H9 (cell line): ENCODE results near the gene S100Z. TPM values are rescaled to one million over a fixed set of nuclear protein-coding genes. Genes with fewer than 3 reads are reported as not detected.

Source experiments
- DNase-seq: peaks from one replicate; pipeline ENCODE4 v3.0.0-alpha.2; 2017
- H2AFZ ChIP-seq: one replicate; pipeline ENCODE4 v1.6.1; 2013; ENCODE audit warnings: mild to moderate bottlenecking, low read length, control low read depth, moderate library complexity
- H2AK5ac ChIP-seq: 2 replicates; pipeline ENCODE4 v1.6.1; 2013; ENCODE audit warnings: low read length, control low read depth, mixed read lengths; ENCODE audit not compliant: insufficient read length
- H2BK120ac ChIP-seq: one replicate; pipeline ENCODE4 v1.6.1; 2013; ENCODE audit warnings: low read depth, mild to moderate bottlenecking, low read length, control low read depth, inconsistent platforms; ENCODE audit not compliant: poor library complexity, severe bottlenecking
- H2BK12ac ChIP-seq: 2 replicates; pipeline ENCODE4 v1.6.1; 2013; ENCODE audit warnings: low read length, control low read depth, mixed read lengths, low read depth; ENCODE audit not compliant: insufficient read length
- H2BK15ac ChIP-seq: 2 replicates; pipeline ENCODE4 v1.6.1; 2013; ENCODE audit warnings: low read depth, low read length, control low read depth
- H2BK20ac ChIP-seq: one replicate; pipeline ENCODE4 v1.6.1; 2013; ENCODE audit warnings: low read depth, mild to moderate bottlenecking, low read length, control low read depth, inconsistent platforms; ENCODE audit not compliant: poor library complexity, severe bottlenecking
- H2BK5ac ChIP-seq: 2 replicates; pipeline ENCODE4 v1.6.1; 2013; ENCODE audit warnings: low read length, control low read depth, mixed read lengths; ENCODE audit not compliant: insufficient read length
- H3K14ac ChIP-seq: 2 replicates; pipeline ENCODE4 v1.6.1; 2013; ENCODE audit warnings: low read length, control low read depth; ENCODE audit not compliant: insufficient read depth
- H3K18ac ChIP-seq: 2 replicates; pipeline ENCODE4 v1.6.1; 2013; ENCODE audit warnings: low read depth, mild to moderate bottlenecking, mixed read lengths, low read length, control low read depth; ENCODE audit not compliant: insufficient read length
- H3K23ac ChIP-seq: 2 replicates; pipeline ENCODE4 v1.6.1; 2013; ENCODE audit warnings: low read length, control low read depth, mixed read lengths, low read depth; ENCODE audit not compliant: insufficient read length
- H3K23me2 ChIP-seq: 2 replicates; pipeline ENCODE4 v1.6.1; 2013; ENCODE audit warnings: low read depth, mild to moderate bottlenecking, mixed read lengths, low read length, control low read depth; ENCODE audit not compliant: insufficient read length, poor library complexity, severe bottlenecking
- H3K27ac ChIP-seq: 2 replicates; pipeline ENCODE4 v1.5.1; 2013; ENCODE audit warnings: low read length, control low read depth, mixed read lengths, low read depth; ENCODE audit not compliant: insufficient read length
- H3K27me3 ChIP-seq: 2 replicates; pipeline ENCODE4 v1.6.1; 2013; ENCODE audit warnings: low read length, control low read depth, inconsistent platforms; ENCODE audit not compliant: insufficient read depth
- H3K4ac ChIP-seq: 2 replicates; pipeline ENCODE4 v1.6.1; 2013; ENCODE audit warnings: low read depth, mild to moderate bottlenecking, control low read depth, inconsistent platforms, low read length, moderate library complexity
- H3K4me1 ChIP-seq: 2 replicates; pipeline ENCODE4 v1.6.1; 2013; ENCODE audit warnings: low read length, control low read depth, inconsistent platforms; ENCODE audit not compliant: insufficient read depth
- H3K4me2 ChIP-seq: 2 replicates; pipeline ENCODE4 v1.6.1; 2013; ENCODE audit warnings: low read length, control low read depth, mixed read lengths; ENCODE audit not compliant: insufficient read length, insufficient read depth
- H3K56ac ChIP-seq: 2 replicates; pipeline ENCODE4 v1.6.1; 2013; ENCODE audit warnings: low read depth, mild to moderate bottlenecking, mixed read lengths, low read length, control low read depth; ENCODE audit not compliant: insufficient read length
- H3K79me1 ChIP-seq: 2 replicates; pipeline ENCODE4 v1.6.1; 2013; ENCODE audit warnings: low read depth, mild to moderate bottlenecking, moderate library complexity, low read length, control low read depth, inconsistent platforms; ENCODE audit not compliant: insufficient read depth, poor library complexity, severe bottlenecking
- H3K79me2 ChIP-seq: 2 replicates; pipeline ENCODE4 v1.6.1; 2013; ENCODE audit warnings: low read length, control low read depth, inconsistent platforms; ENCODE audit not compliant: insufficient read depth
- H3K9ac ChIP-seq: 2 replicates; pipeline ENCODE4 v1.6.1; 2013; ENCODE audit warnings: low read length, control low read depth, mixed read lengths; ENCODE audit not compliant: insufficient read length; ENCODE audit errors: extremely low read depth
- H3K9me3 ChIP-seq: one replicate; pipeline ENCODE4 v1.6.1; 2013; ENCODE audit warnings: low read depth, low read length, inconsistent platforms; ENCODE audit not compliant: control insufficient read depth
- H3T11ph ChIP-seq: one replicate; pipeline ENCODE4 v1.6.1; 2013; ENCODE audit warnings: mild to moderate bottlenecking, low read length, control low read depth, inconsistent platforms
- H4K20me1 ChIP-seq: one replicate; pipeline ENCODE4 v1.6.1; 2013; ENCODE audit not compliant: control insufficient read depth, insufficient read length, insufficient read depth
- H4K5ac ChIP-seq: 2 replicates; pipeline ENCODE4 v1.6.1; 2013; ENCODE audit warnings: low read depth, mild to moderate bottlenecking, mixed read lengths, low read length, control low read depth; ENCODE audit not compliant: insufficient read length
- H4K8ac ChIP-seq: replicated peaks from 2 replicates; pipeline ENCODE4 v1.6.1; 2013; ENCODE audit warnings: low read length, control low read depth, mixed read lengths, low read depth; ENCODE audit not compliant: insufficient read length
- H4K91ac ChIP-seq: 2 replicates; pipeline ENCODE4 v1.6.1; 2013; ENCODE audit warnings: low read depth, mild to moderate bottlenecking, moderate library complexity, mixed read lengths, low read length, control low read depth; ENCODE audit not compliant: insufficient read length
- H3K27ac Mint-ChIP-seq, 3 experiments: 2 replicates in 2 of 3; 3 replicates in 1 of 3; pipeline ENCODE4 v1.8.0; 2020 to 2021; ENCODE audit warnings: mixed read lengths in 3 of 3, mild to moderate bottlenecking in 1 of 3, moderate library complexity in 1 of 3
- H3K27me3 Mint-ChIP-seq: 2 replicates; pipeline ENCODE4 v1.8.0; 2021; ENCODE audit warnings: low read depth, mild to moderate bottlenecking, moderate library complexity, mixed read lengths
- H3K36me3 Mint-ChIP-seq, 3 experiments: 2 replicates in 2 of 3; 3 replicates in 1 of 3; pipeline ENCODE4 v1.8.0; 2020 to 2021; ENCODE audit warnings: low read depth in 3 of 3, mixed read lengths in 3 of 3; ENCODE audit not compliant: insufficient read depth in 1 of 3
- H3K4me1 Mint-ChIP-seq, 2 experiments: 2 replicates each; pipeline ENCODE4 v1.8.0; 2020; ENCODE audit warnings: mixed read lengths in 2 of 2
- H3K4me3 Mint-ChIP-seq, 2 experiments: 2 replicates in 1 of 2; 3 replicates in 1 of 2; pipeline ENCODE4 v1.8.0; 2020 to 2021; ENCODE audit warnings: mild to moderate bottlenecking in 2 of 2, mixed read lengths in 2 of 2, moderate library complexity in 1 of 2
- H3K9me3 Mint-ChIP-seq, 2 experiments: 2 replicates in 1 of 2; 3 replicates in 1 of 2; pipeline ENCODE4 v1.8.0; 2020; ENCODE audit warnings: mild to moderate bottlenecking in 2 of 2, mixed read lengths in 2 of 2, moderate library complexity in 1 of 2
- CTCF ChIP-seq: fragments of 200-600 bp; sonication (generic); conservative IDR thresholded peaks from 3 replicates; pipeline ENCODE4 v1.8.0; 2021; ENCODE audit warnings: antibody characterized with exemption, mild to moderate bottlenecking
- WGBS: extraction: QIAGEN DNeasy Blood & Tissue Kit; methylation state at CpG from one replicate; pipeline ENCODE4 v1.1.7; 2013; ENCODE audit warnings: missing lambda C conversion rate, low lambda C conversion rate, mixed read lengths; ENCODE audit not compliant: insufficient read length; ENCODE audit errors: extremely low coverage; 5-methylcytosine and 5-hydroxymethylcytosine counted together
- total RNA-seq: library from RNA; stranded (reverse); gene quantifications from 2 replicates; pipeline ENCODE4 v1.2.1, GENCODE V29; 2021

Gene S100Z
- total RNA-seq, 1 experiment from 2014 or later: not detected

DNA sequence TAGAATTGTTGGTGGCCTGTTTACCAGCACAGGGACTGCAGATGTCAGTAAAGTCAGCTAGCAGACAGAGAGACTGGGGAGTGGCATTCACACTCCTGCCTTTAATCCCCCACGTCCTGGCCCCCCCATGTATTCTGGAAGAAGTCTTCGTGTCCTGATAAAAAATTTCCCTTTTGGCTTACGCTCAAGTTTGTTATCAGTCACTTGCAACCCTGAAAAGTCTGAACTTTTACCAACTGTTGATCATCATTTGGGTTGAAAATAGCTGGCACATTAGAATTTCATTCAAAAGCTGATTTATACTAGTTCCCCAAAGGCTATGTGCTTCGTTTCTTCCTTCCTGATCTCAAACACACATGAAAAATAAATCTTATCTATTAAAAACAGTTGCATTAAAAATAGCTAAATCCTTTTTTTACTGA is 97.3 kb downstream of the S100Z start:
- no peak overlapping the region for H2BK20ac ChIP-seq
- no peak overlapping the region for H2BK12ac ChIP-seq
- no CpG with 5 or more reads among the region's 4 CpGs for WGBS
- no peak for TF ChIP-seq CTCF
- H3K9me3 ChIP-seq: no peaks in the 10 kb centered on the region
- no peak overlapping the region for H3K27ac ChIP-seq
- H3K23ac ChIP-seq: no peak overlapping the region
- H3K14ac ChIP-seq: no peak overlapping the region
- Mint-ChIP-seq H3K27ac (no peak overlapping the region), H3K36me3 (no peaks in the 10 kb centered on the region), H3K4me3 (no peak overlapping the region), H3K27me3 (peaks cover 21% of the 10 kb centered on the region), H3K9me3 (no peaks in the 10 kb centered on the region), H3K4me1 (0 out of 4 replicates have a peak, but pooled peaks cover 0 to 3% of the 10 kb centered on the region in 2 experiments)
- DNase-seq: no peak
- H4K20me1 ChIP-seq: no peaks in the 10 kb centered on the region
- no peak overlapping the region for H2AFZ ChIP-seq
- no peak overlapping the region for H4K91ac ChIP-seq
- H3K23me2 ChIP-seq: no peaks in the 10 kb centered on the region
- no peaks in the 10 kb centered on the region for H3K4me1 ChIP-seq
- no peak overlapping the region for H2BK120ac ChIP-seq
- no peak overlapping the region for H3T11ph ChIP-seq
- H3K79me1 ChIP-seq: no peaks in the 10 kb centered on the region
- H2BK5ac ChIP-seq: no peak overlapping the region
- H3K56ac ChIP-seq: no peak overlapping the region
- H3K27me3 ChIP-seq: peaks cover 3% of the 10 kb centered on the region
- no peak overlapping the region for H4K8ac ChIP-seq
- no peak overlapping the region for H3K4me2 ChIP-seq
- no peak overlapping the region for H2AK5ac ChIP-seq
- no peak overlapping the region for H3K18ac ChIP-seq
- no peak overlapping the region for H3K4ac ChIP-seq
- H3K9ac ChIP-seq: no peak overlapping the region
- H4K5ac ChIP-seq: no peak overlapping the region
- H2BK15ac ChIP-seq: no peak overlapping the region
- H3K79me2 ChIP-seq: no peaks in the 10 kb centered on the region
